HFFc6 (cell line): ENCODE measurements around the gene OR10K1. TPM values are rescaled to one million over a fixed set of nuclear protein-coding genes. Genes with fewer than 3 reads are reported as not detected.

Experiments used
- DNase-seq: peaks from one replicate; pipeline ENCODE4 v3.0.0-alpha.2; 2018
- H3K27ac Mint-ChIP-seq: 2 replicates; pipeline ENCODE4 v1.8.0; 2020; ENCODE audit warnings: mild to moderate bottlenecking, mixed read lengths
- H3K27me3 Mint-ChIP-seq: 2 replicates; pipeline ENCODE4 v1.8.0; 2021; ENCODE audit warnings: mild to moderate bottlenecking, moderate library complexity, mixed read lengths; ENCODE audit not compliant: insufficient read depth
- H3K36me3 Mint-ChIP-seq: 2 replicates; pipeline ENCODE4 v1.8.0; 2021; ENCODE audit warnings: low read depth, mixed read lengths
- H3K4me1 Mint-ChIP-seq: 2 replicates; pipeline ENCODE4 v1.8.0; 2020; ENCODE audit warnings: low read depth, mixed read lengths
- H3K4me3 Mint-ChIP-seq: 2 replicates; pipeline ENCODE4 v1.8.0; 2020; ENCODE audit warnings: mild to moderate bottlenecking, moderate library complexity, mixed read lengths
- H3K9me3 Mint-ChIP-seq: 2 replicates; pipeline ENCODE4 v1.8.0; 2020; ENCODE audit warnings: mild to moderate bottlenecking, mixed read lengths
- CTCF ChIP-seq: fragments of 200-600 bp; sonication (generic); IDR thresholded peaks from 2 replicates; pipeline ENCODE4 v1.5.0; 2021; ENCODE audit warnings: antibody characterized with exemption, mild to moderate bottlenecking
- total RNA-seq, 6 experiments: library from RNA; stranded (reverse); fragmentation: NEBNext Ultra II Directional; extraction: Animal tissue kit (Norgen Biotek cat#: 25700); gene quantifications; 2 replicates in 1 of 6; 3 replicates in 5 of 6; pipeline ENCODE4 v1.2.3, GENCODE V29; 2021

The OR10K1 gene
- total RNA-seq, 6 experiments from 2014 or later, result not detected

GRCh38 chr1:158458263-158458662 is 3.4 kb upstream of the OR10K1 start:
- Mint-ChIP-seq H3K36me3 (peaks cover 7% of the 10 kb centered on the region; the same call in 1 of the 2 replicates), H3K27ac (no peak overlapping the region), H3K4me1 (no peaks in the 10 kb centered on the region), H3K4me3 (no peak overlapping the region), H3K27me3 (no peaks in the 10 kb centered on the region), H3K9me3 (peaks cover 41% of the 10 kb centered on the region)
- DNase-seq, result no peak
- no peak for TF ChIP-seq CTCF

GRCh38 chr1:158471920-158472319 is 10.3 kb downstream of the OR10K1 start, which contains the start of gene OR10R2:
Gene OR10R2, plus strand, starts transcription at chr1:158472220. Its CDS starts 106 bp downstream, at chr1:158472326.
- no peak for DNase-seq
- Mint-ChIP-seq H3K27me3 (no peaks in the 10 kb centered on the region), H3K36me3 (no peaks in the 10 kb centered on the region), H3K9me3 (peaks cover 11% of the 10 kb centered on the region), H3K4me1 (no peaks in the 10 kb centered on the region), H3K27ac (no peak within 1 kb of the TSS), H3K4me3 (no peak within 1 kb of the TSS)
- no peak for TF ChIP-seq CTCF

GRCh38 chr1:158485455-158485854 is 23.8 kb downstream of the OR10K1 start:
- Mint-ChIP-seq H3K27me3 (no peaks in the 10 kb centered on the region), H3K36me3 (no peaks in the 10 kb centered on the region), H3K27ac (no peak overlapping the region), H3K4me1 (no peaks in the 10 kb centered on the region), H3K4me3 (no peak overlapping the region), H3K9me3 (peaks cover 6% of the 10 kb centered on the region)
- no peak for TF ChIP-seq CTCF
- DNase-seq, result no peak

GRCh38 chr1:158491316-158491715 is 29.7 kb downstream of the OR10K1 start:
- no peaks in the 10 kb centered on the region; the same call in 1 of the 2 replicates for H3K27me3 Mint-ChIP-seq
- H3K36me3 Mint-ChIP-seq, result no peaks in the 10 kb centered on the region
- H3K4me1 Mint-ChIP-seq, result no peaks in the 10 kb centered on the region
- no peak for DNase-seq
- no peak overlapping the region for H3K27ac Mint-ChIP-seq
- H3K4me3 Mint-ChIP-seq, result no peak overlapping the region
- peaks cover 4% of the 10 kb centered on the region; the same call in 1 of the 2 replicates for H3K9me3 Mint-ChIP-seq
- TF ChIP-seq CTCF, result no peak

GRCh38 chr1:158493054-158493453 is 31.4 kb downstream of the OR10K1 start:
- H3K4me1 Mint-ChIP-seq, result no peaks in the 10 kb centered on the region
- H3K9me3 Mint-ChIP-seq, result 0 out of 2 replicates have a peak, but pooled peaks cover 4% of the 10 kb centered on the region
- H3K4me3 Mint-ChIP-seq, result no peak overlapping the region
- H3K27me3 Mint-ChIP-seq, result no peaks in the 10 kb centered on the region; the same call in 1 of the 2 replicates
- no peak overlapping the region for H3K27ac Mint-ChIP-seq
- no peak for DNase-seq
- no peaks in the 10 kb centered on the region for H3K36me3 Mint-ChIP-seq
- TF ChIP-seq CTCF, result no peak

GRCh38 chr1:158494796-158495195 is 33.2 kb downstream of the OR10K1 start:
- Mint-ChIP-seq H3K27ac (no peak overlapping the region), H3K9me3 (no peaks in the 10 kb centered on the region; the same call in 1 of the 2 replicates), H3K36me3 (no peaks in the 10 kb centered on the region), H3K27me3 (no peaks in the 10 kb centered on the region; the same call in 1 of the 2 replicates), H3K4me3 (no peak overlapping the region), H3K4me1 (no peaks in the 10 kb centered on the region)
- DNase-seq, result no peak
- TF ChIP-seq CTCF, result no peak
